ENCODE results near the gene ITFG1.

DNA sequence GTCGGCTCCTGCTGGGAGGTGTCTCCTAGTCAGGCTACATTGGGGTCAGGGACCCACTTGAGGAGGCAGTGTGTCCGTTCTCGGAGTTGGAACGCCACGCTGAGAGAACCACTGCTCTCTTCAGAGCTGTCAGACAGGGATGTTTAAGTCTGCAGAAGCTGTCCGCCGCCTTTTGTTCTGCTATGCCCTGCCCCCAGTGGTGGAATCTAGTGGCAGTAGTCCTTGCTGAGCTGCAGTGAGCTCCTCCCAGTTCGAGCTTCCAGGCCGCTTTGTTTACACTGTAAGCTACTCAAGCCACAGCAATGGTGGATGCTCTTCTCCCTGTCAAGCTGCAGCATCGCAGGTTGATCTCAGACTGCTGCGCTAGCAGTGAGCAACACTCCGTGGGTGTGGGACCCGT lies 36.0 kb downstream of the ITFG1 start:
- no peak for TF ChIP-seq ZBTB8A (tag by site-specific recombination; IDR thresholded peaks at IDR 0.05)
- TF ChIP-seq, protein P1, sequence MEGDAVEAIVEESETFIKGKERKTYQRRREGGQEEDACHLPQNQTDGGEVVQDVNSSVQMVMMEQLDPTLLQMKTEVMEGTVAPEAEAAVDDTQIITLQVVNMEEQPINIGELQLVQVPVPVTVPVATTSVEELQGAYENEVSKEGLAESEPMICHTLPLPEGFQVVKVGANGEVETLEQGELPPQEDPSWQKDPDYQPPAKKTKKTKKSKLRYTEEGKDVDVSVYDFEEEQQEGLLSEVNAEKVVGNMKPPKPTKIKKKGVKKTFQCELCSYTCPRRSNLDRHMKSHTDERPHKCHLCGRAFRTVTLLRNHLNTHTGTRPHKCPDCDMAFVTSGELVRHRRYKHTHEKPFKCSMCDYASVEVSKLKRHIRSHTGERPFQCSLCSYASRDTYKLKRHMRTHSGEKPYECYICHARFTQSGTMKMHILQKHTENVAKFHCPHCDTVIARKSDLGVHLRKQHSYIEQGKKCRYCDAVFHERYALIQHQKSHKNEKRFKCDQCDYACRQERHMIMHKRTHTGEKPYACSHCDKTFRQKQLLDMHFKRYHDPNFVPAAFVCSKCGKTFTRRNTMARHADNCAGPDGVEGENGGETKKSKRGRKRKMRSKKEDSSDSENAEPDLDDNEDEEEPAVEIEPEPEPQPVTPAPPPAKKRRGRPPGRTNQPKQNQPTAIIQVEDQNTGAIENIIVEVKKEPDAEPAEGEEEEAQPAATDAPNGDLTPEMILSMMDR (tag by site-specific recombination; IDR thresholded peaks at IDR 0.05): no peak
- TF ChIP-seq ZNF449 (tag by site-specific recombination; IDR thresholded peaks at IDR 0.05): no peak
- TF ChIP-seq ZNF266 (tag by site-specific recombination; IDR thresholded peaks at IDR 0.05; ENCODE audit: low read depth): no peak
- no peak for TF ChIP-seq ZNF24 (tag by site-specific recombination; IDR thresholded peaks at IDR 0.05)
- TF ChIP-seq ZBTB21 (tag by site-specific recombination; IDR thresholded peaks at IDR 0.05): no peak
- no peak for TF ChIP-seq ZNF777 (tag by site-specific recombination; IDR thresholded peaks at IDR 0.05; ENCODE audit: borderline replicate concordance)
- TF ChIP-seq ZNF513 (tag by site-specific recombination; IDR thresholded peaks at IDR 0.05): no peak
- TF ChIP-seq ZNF239 (tag by site-specific recombination; IDR thresholded peaks at IDR 0.05): no peak
- TF ChIP-seq, protein P2, sequence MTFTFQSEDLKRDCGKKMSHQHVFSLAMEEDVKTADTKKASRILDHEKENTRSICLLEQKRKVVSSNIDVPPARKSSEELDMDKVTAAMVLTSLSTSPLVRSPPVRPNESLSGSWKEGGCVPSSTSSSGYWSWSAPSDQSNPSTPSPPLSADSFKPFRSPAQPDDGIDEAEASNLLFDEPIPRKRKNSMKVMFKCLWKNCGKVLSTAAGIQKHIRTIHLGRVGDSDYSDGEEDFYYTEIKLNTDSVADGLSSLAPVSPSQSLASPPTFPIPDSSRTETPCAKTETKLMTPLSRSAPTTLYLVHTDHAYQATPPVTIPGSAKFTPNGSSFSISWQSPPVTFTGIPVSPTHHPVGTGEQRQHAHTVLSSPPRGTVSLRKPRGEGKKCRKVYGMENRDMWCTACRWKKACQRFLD (tag by site-specific recombination; IDR thresholded peaks at IDR 0.05): no peak

Data from HEK293 (cell line).